Measurements from ENCODE around the gene AOC2.

GRCh38 chr17:42849031-42849430, 4.7 kb downstream of the AOC2 start:
- TF ChIP-seq POLR2A (IDR thresholded peaks at IDR 0.05) = no peak
- no peak for TF ChIP-seq CTCF (IDR thresholded peaks at IDR 0.05)

Data from thyroid gland (tissue), 4 donors.